H1 (cell line): Measurements from ENCODE around the gene MRFAP1L1. TPM values are rescaled to one million over a fixed set of nuclear protein-coding genes. Genes with fewer than 3 reads are reported as not detected.
A peak's percentile ranks its signal among the peaks of the same experiment; 100 is the strongest.

Experiments
- CTCF ChIA-PET: fragments of 300-600 bp; sonication (Branson Sonifier 250); formaldehyde crosslinking; loops from one replicate; lab custom pipeline; 2021; ENCODE audit not compliant: partially characterized antibody; lab: Charles Lee
- POLR2A ChIA-PET: fragments of 300-600 bp; sonication (Branson Sonifier 250); formaldehyde crosslinking; loops from one replicate; lab custom pipeline; 2021; ENCODE audit warnings: inconsistent platforms; ENCODE audit not compliant: partially characterized antibody; lab: Charles Lee
- DNase-seq, 2 experiments: peaks; one replicate each; pipeline versions ENCODE4 v3.0.0 to v3.0.0-alpha.2; 2010 to 2022; ENCODE audit warnings: low spot score in 2 of 2, low read depth in 1 of 2, mixed read lengths in 1 of 2
- FAIRE-seq: peaks from 2 replicates; lab custom pipeline; 2011; peaks lifted over from hg19 to GRCh38; lab: Jason Lieb, UNC
- H2AFZ ChIP-seq: 2 replicates; pipeline ENCODE4 v1.8.1; 2012; ENCODE audit warnings: low read length, inconsistent platforms
- H2AK5ac ChIP-seq: 2 replicates; pipeline ENCODE4 v1.6.1; 2013; ENCODE audit warnings: low read depth, low read length
- H2BK120ac ChIP-seq: replicated peaks from 2 replicates; pipeline ENCODE3; 2013; ENCODE audit warnings: low read depth, low read length, inconsistent platforms
- H2BK12ac ChIP-seq: 2 replicates; pipeline ENCODE4 v1.6.1; 2013; ENCODE audit warnings: low read depth, low read length
- H2BK15ac ChIP-seq: 2 replicates; pipeline ENCODE4 v1.6.1; 2013; ENCODE audit warnings: low read length
- H2BK20ac ChIP-seq: 2 replicates; pipeline ENCODE4 v1.6.1; 2013; ENCODE audit warnings: low read length
- H2BK5ac ChIP-seq: 2 replicates; pipeline ENCODE4 v1.6.1; 2013; ENCODE audit warnings: low read depth, low read length
- H3K14ac ChIP-seq: 2 replicates; pipeline ENCODE4 v1.6.1; 2013; ENCODE audit warnings: inconsistent platforms; ENCODE audit not compliant: insufficient read length
- H3K18ac ChIP-seq: 2 replicates; pipeline ENCODE4 v1.6.1; 2013; ENCODE audit warnings: low read length; ENCODE audit errors: extremely low read depth
- H3K23ac ChIP-seq: 2 replicates; pipeline ENCODE4 v1.6.1; 2013; ENCODE audit warnings: inconsistent platforms; ENCODE audit not compliant: insufficient read length
- H3K23me2 ChIP-seq: 2 replicates; pipeline ENCODE4 v1.6.1; 2013; ENCODE audit warnings: low read depth, low read length
- H3K27ac ChIP-seq: 2 replicates; pipeline ENCODE4 v1.6.1; 2011; ENCODE audit warnings: low read depth, low read length, inconsistent platforms
- H3K27me3 ChIP-seq, 4 experiments: replicated peaks in 1 of 4; 1 replicate in 1 of 4; 2 replicates in 3 of 4; pipeline versions ENCODE4 v1.6.1 to v1.8.1; 2011 to 2013; ENCODE audit warnings: low read length in 3 of 4, mild to moderate bottlenecking in 3 of 4, inconsistent platforms in 2 of 4, mixed read lengths in 2 of 4, moderate library complexity in 1 of 4; ENCODE audit not compliant: control insufficient read depth in 3 of 4, insufficient read depth in 3 of 4; ENCODE audit errors: extremely low read depth in 1 of 4
- H3K36me3 ChIP-seq, 4 experiments: 2 replicates each; pipeline versions ENCODE4 v1.6.1 to v1.8.1; 2011 to 2013; ENCODE audit warnings: mild to moderate bottlenecking in 4 of 4, low read length in 3 of 4, moderate library complexity in 2 of 4, control low read depth in 1 of 4, inconsistent platforms in 1 of 4; ENCODE audit not compliant: insufficient read depth in 4 of 4, control insufficient read depth in 2 of 4
- H3K4ac ChIP-seq: replicated peaks from 2 replicates; pipeline ENCODE3; 2013; ENCODE audit warnings: low read length, low read depth, mixed read lengths, inconsistent platforms; ENCODE audit not compliant: insufficient read length
- H3K4me1 ChIP-seq, 4 experiments: replicated peaks in 1 of 4; 1 replicate in 1 of 4; 2 replicates in 3 of 4; pipeline versions ENCODE4 v1.6.1 to v1.8.1; 2011 to 2013; ENCODE audit warnings: low read length in 3 of 4, inconsistent platforms in 2 of 4, mixed read lengths in 1 of 4; ENCODE audit not compliant: insufficient read depth in 4 of 4, control insufficient read depth in 3 of 4
- H3K4me2 ChIP-seq, 2 experiments: 2 replicates each; pipeline versions ENCODE4 v1.6.1 to v1.8.1; 2011 to 2013; ENCODE audit warnings: low read depth in 2 of 2, low read length in 2 of 2, control low read depth in 1 of 2, inconsistent platforms in 1 of 2, mild to moderate bottlenecking in 1 of 2; ENCODE audit not compliant: insufficient read depth in 1 of 2
- H3K4me3 ChIP-seq, 4 experiments: fragments of 200-600, 300-600 bp in 1 of 4; sonication (generic), shearing (Covaris generic), sonication (Bioruptor Twin) in 1 of 4; 2 replicates each; pipeline versions ENCODE4 v1.5.1 to v1.8.1; 2011 to 2016; ENCODE audit warnings: low read length in 4 of 4, low read depth in 3 of 4, control low read depth in 2 of 4, inconsistent platforms in 2 of 4, mild to moderate bottlenecking in 2 of 4, mixed read lengths in 1 of 4, moderate library complexity in 1 of 4; ENCODE audit not compliant: insufficient read depth in 2 of 4; ENCODE audit errors: extremely low read depth in 1 of 4
- H3K56ac ChIP-seq: replicated peaks from 2 replicates; pipeline ENCODE3; 2013; ENCODE audit warnings: low read depth, mild to moderate bottlenecking, mixed read lengths, low read length, inconsistent platforms; ENCODE audit not compliant: insufficient read length
- H3K79me1 ChIP-seq: 2 replicates; pipeline ENCODE4 v1.6.1; 2013; ENCODE audit warnings: low read depth, low read length, control low read depth
- H3K79me2 ChIP-seq, 2 experiments: 2 replicates each; pipeline versions ENCODE4 v1.6.1 to v1.8.1; 2012 to 2013; ENCODE audit warnings: low read length in 2 of 2, mild to moderate bottlenecking in 2 of 2, inconsistent platforms in 1 of 2; ENCODE audit not compliant: insufficient read depth in 2 of 2, control insufficient read depth in 1 of 2
- H3K9ac ChIP-seq, 4 experiments: replicated peaks in 1 of 4; 1 replicate in 1 of 4; 2 replicates in 3 of 4; pipeline versions ENCODE4 v1.6.1 to v1.8.1; 2011 to 2013; ENCODE audit warnings: low read depth in 3 of 4, low read length in 3 of 4, control low read depth in 2 of 4, mild to moderate bottlenecking in 2 of 4, moderate library complexity in 2 of 4, inconsistent platforms in 1 of 4; ENCODE audit errors: extremely low read depth in 1 of 4
- H3K9me3 ChIP-seq, 2 experiments: 2 replicates each; pipeline versions ENCODE4 v1.6.1 to v1.8.1; 2012 to 2013; ENCODE audit warnings: mild to moderate bottlenecking in 2 of 2, moderate library complexity in 2 of 2, control low read depth in 1 of 2, inconsistent platforms in 1 of 2, low read depth in 1 of 2, low read length in 1 of 2, mixed read lengths in 1 of 2; ENCODE audit not compliant: insufficient read depth in 2 of 2
- H4K20me1 ChIP-seq, 2 experiments: replicated peaks in 1 of 2; 2 replicates each; pipeline versions ENCODE3 to v1.8.1; 2011 to 2013; ENCODE audit warnings: inconsistent platforms in 2 of 2, low read length in 2 of 2, mild to moderate bottlenecking in 1 of 2; ENCODE audit not compliant: insufficient read depth in 2 of 2, control insufficient read depth in 1 of 2
- H4K5ac ChIP-seq: 2 replicates; pipeline ENCODE4 v1.6.1; 2013; ENCODE audit warnings: low read length, low read depth, mixed read lengths, inconsistent platforms; ENCODE audit not compliant: insufficient read length
- H4K8ac ChIP-seq: 2 replicates; pipeline ENCODE4 v1.8.0; 2013; ENCODE audit warnings: mild to moderate bottlenecking, moderate library complexity, low read length, inconsistent platforms; ENCODE audit not compliant: insufficient read depth; ENCODE audit errors: extremely low read depth
- H4K91ac ChIP-seq: replicated peaks from 2 replicates; pipeline ENCODE3; 2013; ENCODE audit warnings: low read length, mixed read lengths, inconsistent platforms; ENCODE audit not compliant: insufficient read length
- BACH1 ChIP-seq: IDR thresholded peaks from 2 replicates; pipeline ENCODE4 v1.6.1; 2012; ENCODE audit warnings: low read length, improper control_type of control experiment
- CBX5 ChIP-seq: fragments of 300-800, 300-1000 bp; sonication (generic); IDR thresholded peaks from 2 replicates; pipeline ENCODE4 v1.7.1; 2016; ENCODE audit warnings: antibody characterized with exemption, low read length, low read depth
- EP300 ChIP-seq, 2 experiments: IDR thresholded peaks; 1 replicate in 1 of 2; 2 replicates in 1 of 2; pipeline ENCODE4 v1.6.1; 2011 to 2012; ENCODE audit warnings: low read depth in 2 of 2, low read length in 2 of 2, mild to moderate bottlenecking in 2 of 2, borderline replicate concordance in 1 of 2, inconsistent platforms in 1 of 2, moderate library complexity in 1 of 2
- FOSL1 ChIP-seq: IDR thresholded peaks from 2 replicates; pipeline ENCODE4 v1.6.1; 2011; ENCODE audit warnings: mild to moderate bottlenecking, low read depth, low read length, moderate library complexity; ENCODE audit not compliant: insufficient read depth
- GTF2F1 ChIP-seq: IDR thresholded peaks from 2 replicates; pipeline ENCODE4 v1.6.1; 2012; ENCODE audit warnings: low read depth, low read length, improper control_type of control experiment, borderline replicate concordance
- JUN ChIP-seq: IDR thresholded peaks from 2 replicates; pipeline ENCODE4 v1.6.1; 2011; ENCODE audit warnings: low read depth, mild to moderate bottlenecking, improper control_type of control experiment, low read length
- MAFK ChIP-seq: IDR thresholded peaks from 2 replicates; pipeline ENCODE4 v1.6.1; 2012; ENCODE audit warnings: low read depth, mild to moderate bottlenecking, improper control_type of control experiment, low read length
- RAD21 ChIP-seq, 2 experiments: IDR thresholded peaks in 1 of 2; conservative IDR thresholded peaks in 1 of 2; 2 replicates each; pipeline ENCODE4 v1.6.1; 2011; ENCODE audit warnings: low read depth in 2 of 2, low read length in 2 of 2, improper control_type of control experiment in 1 of 2, inconsistent platforms in 1 of 2, mild to moderate bottlenecking in 1 of 2, moderate library complexity in 1 of 2
- SIRT6 ChIP-seq: IDR thresholded peaks from one replicate; pipeline ENCODE4 v1.7.1; 2012; ENCODE audit warnings: low read length, inconsistent platforms
- SIX5 ChIP-seq: IDR thresholded peaks from 2 replicates; pipeline ENCODE4 v1.6.1; 2011; ENCODE audit warnings: mild to moderate bottlenecking, low read depth, low read length
- SRF ChIP-seq: IDR thresholded peaks from 2 replicates; pipeline ENCODE4 v1.6.1; 2011; ENCODE audit warnings: mild to moderate bottlenecking, low read depth, low read length, moderate library complexity
- TAF7 ChIP-seq: optimal IDR thresholded peaks from 2 replicates; pipeline ENCODE3; 2011; ENCODE audit warnings: low read depth, mild to moderate bottlenecking, inconsistent platforms, low read length, moderate library complexity, borderline replicate concordance
- WGBS, 2 experiments: shearing (Covaris generic) in 1 of 2; methylation state at CpG; one replicate each; pipeline versions ENCODE4 v1.1.6 to v1.1.7; 2013 to 2015; ENCODE audit warnings: low lambda C conversion rate in 2 of 2, mixed read lengths in 2 of 2, inconsistent platforms in 1 of 2, low coverage in 1 of 2, missing lambda C conversion rate in 1 of 2; ENCODE audit not compliant: insufficient replicate concordance in 2 of 2, insufficient coverage in 1 of 2, insufficient read length in 1 of 2; ENCODE audit errors: extremely low coverage in 1 of 2, missing lambda C conversion rate in 1 of 2; 5-methylcytosine and 5-hydroxymethylcytosine counted together
- polyA plus RNA-seq, 7 experiments: library from polyadenylated mRNA; depleted of rRNA in 3 of 7; stranded (reverse) in 5 of 7; unstranded in 2 of 7; fragments of >200 nt in 5 of 7; fragments of 200-250 nt in 2 of 7; gene quantifications; 1 replicate in 5 of 7; 2 replicates in 1 of 7; 4 replicates in 1 of 7; pipeline versions ENCODE4 v1.2.1 to v1.2.3, GENCODE V29; 2011 to 2013; ENCODE audit warnings: missing spikeins in 2 of 7, mixed read lengths in 2 of 7
- total RNA-seq: library from RNA; stranded (reverse); fragmentation: NEBNext Ultra II Directional; extraction: Animal tissue kit (Norgen Biotek cat#: 25700); gene quantifications from 2 replicates; pipeline ENCODE4 v1.2.1, GENCODE V29; 2021

Gene MRFAP1L1
- total and polyA plus RNA-seq, 2 of the 8 experiments (the other 6 are each of a cell fraction or from before 2014, with no cell fraction given): 26.8 to 54.3 TPM

- Histone ChIP-seq H3K79me1 (no peaks in the 10 kb centered on the region), H3K23ac (no peak overlapping the region), H3K27me3 (no peaks in the 10 kb centered on the region), H2BK120ac (no peak overlapping the region), H3K79me2 (no peaks in the 10 kb centered on the region), H2AFZ (no peak overlapping the region; the same call in 1 of the 2 replicates), H4K8ac (peak overlapping the region; percentile 31; the same call in 1 of the 2 replicates), H3K4me3 (no peak overlapping the region), H4K20me1 (no peaks in the 10 kb centered on the region), H3K4me1 (peaks cover 0 to 9% (median 3%) of the 10 kb centered on the region in 4 experiments; a peak in 4 of 7 replicates), H3K4me2 (no peak overlapping the region), H2BK5ac (no peak overlapping the region), H3K36me3 (no peaks in the 10 kb centered on the region), H3K23me2 (no peaks in the 10 kb centered on the region), H4K91ac (no peak overlapping the region), H3K14ac (no peak overlapping the region), H3K9me3 (no peaks in the 10 kb centered on the region), H3K4ac (no peak overlapping the region), H4K5ac (no peak overlapping the region), H3K18ac (no peak overlapping the region), H3K9ac (no peak overlapping the region), H2AK5ac (no peak overlapping the region), H2BK20ac (no peak overlapping the region), H2BK12ac (no peak overlapping the region), H3K27ac (no peak overlapping the region), H2BK15ac (no peak overlapping the region), H3K56ac (no peak overlapping the region)
- DNase-seq: no peak
- 86% methylated on average over 21 of the region's 21 CpGs; no CpG with 5 or more reads in 1 of the 2 experiments for WGBS, 2 experiments
- FAIRE-seq: no peak
- ChIA-PET CTCF (interaction anchor here (1.1 to 1.8 kb wide), 2 partner anchors 36 to 141 kb away, joined by 4 to 7 read pairs; no protein-coding TSS in a partner anchor), POLR2A (no interaction called here)
- peak; percentile 37; the same call in 1 of the 2 replicates for TF ChIP-seq MAFK
- no peak for TF ChIP-seq TAF7
- TF ChIP-seq EP300 (IDR thresholded peaks at IDR 0.05; ENCODE audit: borderline replicate concordance in 1 of 2, low read depth in 2 of 2, low read length in 2 of 2): no peak
- TF ChIP-seq SIX5: no peak
- no peak for TF ChIP-seq CBX5
- TF ChIP-seq SRF: no peak
- no peak for TF ChIP-seq GTF2F1
- TF ChIP-seq BACH1: peak; percentile 71; the same call in 1 of the 2 replicates
- no peak for TF ChIP-seq SIRT6
- TF ChIP-seq JUN: no peak
- TF ChIP-seq FOSL1: no peak
- TF ChIP-seq RAD21 (IDR thresholded peaks at IDR 0.05 in 1 of 2, conservative IDR thresholded peaks at IDR 0.05 in 1 of 2; ENCODE audit: low read depth in 2 of 2, low read length in 2 of 2): no peak
These were observed 23.0 kb upstream of the MRFAP1L1 start for GRCh38 chr4:6732441-6733357.
